Stomach (tissue), 9 donors: ENCODE measurements around the gene WFDC12. TPM values are rescaled to one million over a fixed set of nuclear protein-coding genes. Genes with fewer than 3 reads are reported as not detected.

ENCODE experiments used
- DNase-seq, 2 donors: peaks; one replicate each; pipeline versions ENCODE4 v3.0.0 to v3.0.0-alpha.2; 2013 to 2019
- H3K27ac ChIP-seq, 5 donors: fragments of 200-600 bp in 4 of 5; sonication (generic) in 4 of 5; one replicate each; pipeline ENCODE4 v1.5.1; 2013 to 2019; ENCODE audit warnings: mild to moderate bottlenecking in 1 of 5, moderate library complexity in 1 of 5
- H3K27me3 ChIP-seq, 3 donors: fragments of 200-600 bp; sonication (generic); one replicate each; pipeline ENCODE4 v1.5.1; 2017 to 2019; ENCODE audit warnings: mixed run types in 1 of 3
- H3K36me3 ChIP-seq, 4 donors: fragments of 200-600 bp; sonication (generic); 1 replicate in 3 of 4; 2 replicates in 1 of 4; pipeline ENCODE4 v1.5.1; 2016 to 2019
- H3K4me1 ChIP-seq, 4 donors: fragments of 200-600 bp; sonication (generic); one replicate each; pipeline ENCODE4 v1.5.1; 2016 to 2019
- H3K4me3 ChIP-seq, 4 donors: fragments of 200-600 bp; sonication (generic) in 3 of 4; one replicate each; pipeline ENCODE4 v1.5.1; 2016 to 2019; ENCODE audit warnings: mild to moderate bottlenecking in 1 of 4
- H3K9me3 ChIP-seq, 4 donors: fragments of 200-600 bp; sonication (generic); one replicate each; pipeline ENCODE4 v1.5.1; 2016 to 2019
- CTCF ChIP-seq, 7 experiments: fragments of 450-650 bp in 4 of 7; fragments of 200-600 bp in 3 of 7; sonication (generic) in 3 of 7; IDR thresholded peaks; one replicate each; pipeline ENCODE4 v1.5.1; 2016 to 2019; ENCODE audit warnings: antibody characterized with exemption in 7 of 7, control low read depth in 2 of 7, mild to moderate bottlenecking in 1 of 7
- EP300 ChIP-seq: sonication (generic); formaldehyde crosslinking; IDR thresholded peaks from one replicate; pipeline ENCODE4 v1.6.1; 2017; ENCODE audit warnings: antibody characterized with exemption
- POLR2A ChIP-seq, 4 donors: fragments of 450-650 bp; IDR thresholded peaks; one replicate each; pipeline ENCODE4 v1.6.1; 2016; ENCODE audit warnings: antibody characterized with exemption in 4 of 4, control low read depth in 2 of 4, mild to moderate bottlenecking in 1 of 4, moderate library complexity in 1 of 4
- POLR2AphosphoS5 ChIP-seq, 3 donors: sonication (generic); formaldehyde crosslinking; IDR thresholded peaks; one replicate each; pipeline ENCODE4 v1.6.1; 2016; ENCODE audit warnings: antibody characterized with exemption in 3 of 3
- WGBS, 5 donors: extraction: QIAGEN DNeasy Blood & Tissue Kit in 3 of 5; methylation state at CpG; one replicate each; pipeline versions ENCODE4 v1.1.5 to v1.1.7; 2013 to 2018; 5-methylcytosine and 5-hydroxymethylcytosine counted together
- intact Hi-C: fragments of 100-400 bp; cut with DNase I; formaldehyde crosslinking; loops from one replicate; pipeline ENCODE4 v1.15.1; 2023; ENCODE audit warnings: low total_unique reads
- polyA plus RNA-seq, 3 donors: library from polyadenylated mRNA; stranded (reverse); fragments of 200-250 nt; gene quantifications; one replicate each; pipeline ENCODE4 v1.2.3, GENCODE V29; 2013
- total RNA-seq, 5 donors: library from RNA; depleted of rRNA; stranded (reverse); fragments of >200 nt; gene quantifications; one replicate each; pipeline versions ENCODE4 v1.1.0 to v1.2.3, GENCODE V29; 2014 to 2016
- donor health status: healthy with polysubstance abuse.
- donor health status: Bipolar disorder and iron deficiency.
- donor health status: healthy.

The WFDC12 gene
- total and polyA plus RNA-seq, 8 donors, result 0.15 TPM; not detected in 7

GRCh38 chr20:45119556-45120266 is 4.6 kb downstream of the WFDC12 start:
- WGBS, 5 donors, result 73 to 91% (median 86%) methylated on average over 2 of the region's 2 CpGs
- Histone ChIP-seq H3K27ac (no peak overlapping the region), H3K36me3 (no peaks in the 10 kb centered on the region), H3K4me3 (no peak overlapping the region), H3K4me1 (no peaks in the 10 kb centered on the region), H3K9me3 (peaks cover 0 to 4% (median 0%) of the 10 kb centered on the region in 4 donors), H3K27me3 (peaks cover 0 to 57% (median 8%) of the 10 kb centered on the region in 3 donors)
- intact Hi-C loops, result no loop called here
- DNase-seq, result no peak
- TF ChIP-seq POLR2A (IDR thresholded peaks at IDR 0.05) (no peak), CTCF (IDR thresholded peaks at IDR 0.05) (no peak), EP300 (no peak), POLR2AphosphoS5 (IDR thresholded peaks at IDR 0.05) (no peak)

- no peak overlapping the region for H3K4me3 ChIP-seq
- H3K27ac ChIP-seq, result no peak overlapping the region
- H3K4me1 ChIP-seq, result no peaks in the 10 kb centered on the region
- TF ChIP-seq EP300, result no peak
- no peak for TF ChIP-seq CTCF (IDR thresholded peaks at IDR 0.05)
- no peak for TF ChIP-seq POLR2AphosphoS5 (IDR thresholded peaks at IDR 0.05)
- TF ChIP-seq POLR2A (IDR thresholded peaks at IDR 0.05), result no peak
- H3K9me3 ChIP-seq, result no peaks in the 10 kb centered on the region
- H3K36me3 ChIP-seq, result no peaks in the 10 kb centered on the region
- intact Hi-C loops, result no loop called here
- H3K27me3 ChIP-seq, result peaks cover 0 to 55% (median 0%) of the 10 kb centered on the region in 3 donors
- no peak for DNase-seq
- WGBS, 5 donors, result 69 to 81% (median 74%) methylated on average over 2 of the region's 2 CpGs
These were observed 6.2 kb downstream of the WFDC12 start for GRCh38 chr20:45118028-45118427.

GRCh38 chr20:45117581-45117980 is 6.7 kb downstream of the WFDC12 start:
- H3K36me3 ChIP-seq, result no peaks in the 10 kb centered on the region
- H3K27me3 ChIP-seq, result peaks cover 0 to 55% (median 0%) of the 10 kb centered on the region in 3 donors
- H3K27ac ChIP-seq, result no peak overlapping the region
- TF ChIP-seq POLR2A (IDR thresholded peaks at IDR 0.05) (no peak), POLR2AphosphoS5 (IDR thresholded peaks at IDR 0.05) (peak in 1 of 3 donors; percentile 10)
- no peak for DNase-seq
- WGBS, 5 donors, result 30 to 52% (median 41%) methylated on average over 4 of the region's 4 CpGs
- no peaks in the 10 kb centered on the region for H3K9me3 ChIP-seq
- no peak overlapping the region for H3K4me3 ChIP-seq
- intact Hi-C loops, result no loop called here
- no peaks in the 10 kb centered on the region for H3K4me1 ChIP-seq

GRCh38 chr20:45115829-45116228 is 8.4 kb downstream of the WFDC12 start:
- Histone ChIP-seq H3K4me3 (no peak overlapping the region), H3K36me3 (no peaks in the 10 kb centered on the region), H3K27ac (no peak overlapping the region), H3K27me3 (peaks cover 0 to 72% (median 8%) of the 10 kb centered on the region in 3 donors), H3K9me3 (no peaks in the 10 kb centered on the region), H3K4me1 (peaks cover 0 to 4% (median 0%) of the 10 kb centered on the region in 4 donors)
- DNase-seq, result no peak
- 76 to 81% (median 78%) methylated on average over 4 of the region's 4 CpGs for WGBS, 5 donors
- intact Hi-C loops, result no loop called here
- no peak for TF ChIP-seq POLR2A (IDR thresholded peaks at IDR 0.05)
- TF ChIP-seq CTCF (IDR thresholded peaks at IDR 0.05), result no peak

GRCh38 chr20:45115386-45115774 is 8.9 kb downstream of the WFDC12 start:
- no peak overlapping the region for H3K4me3 ChIP-seq
- intact Hi-C loops, result no loop called here
- H3K4me1 ChIP-seq, result peaks cover 0 to 4% (median 0%) of the 10 kb centered on the region in 4 donors
- H3K9me3 ChIP-seq, result no peaks in the 10 kb centered on the region
- H3K27me3 ChIP-seq, result peaks cover 0 to 75% (median 8%) of the 10 kb centered on the region in 3 donors
- no peak overlapping the region for H3K27ac ChIP-seq
- no peak for DNase-seq
- no peaks in the 10 kb centered on the region for H3K36me3 ChIP-seq
- WGBS, 5 donors, result 55 to 77% (median 71%) methylated on average over 3 of the region's 3 CpGs
- TF ChIP-seq CTCF (IDR thresholded peaks at IDR 0.05), result no peak
- TF ChIP-seq POLR2A (IDR thresholded peaks at IDR 0.05), result no peak
- TF ChIP-seq EP300, result no peak
- TF ChIP-seq POLR2AphosphoS5 (IDR thresholded peaks at IDR 0.05), result no peak
